Activated CD8-positive, alpha-beta T cell treated with anti-CD3 and anti-CD28 coated beads for 36 hours (primary cell): ENCODE data around the gene SEC14L1. TPM values are rescaled to one million over a fixed set of nuclear protein-coding genes. Genes with fewer than 3 reads are reported as not detected.

Experiments used
- ATAC-seq: fragments of 200-7000 bp; cut with Tn5 transposase; one replicate; pipeline ENCODE4 v1.10.0; 2021; ENCODE audit warnings: mild to moderate bottlenecking, moderate library complexity
- CTCF ChIA-PET: fragments of 350-600 bp; sonication (Branson Sonifier 250); formaldehyde crosslinking; loops from one replicate; lab custom pipeline; 2021; ENCODE audit warnings: antibody characterized with exemption; lab: Charles Lee
- POLR2A ChIA-PET: fragments of 350-600 bp; sonication (Branson Sonifier 250); formaldehyde crosslinking; loops from one replicate; lab custom pipeline; 2021; ENCODE audit warnings: antibody characterized with exemption; lab: Charles Lee
- DNase-seq: peaks from one replicate; pipeline ENCODE4 v3.0.0-alpha.2; 2020
- H3K27ac Mint-ChIP-seq: one replicate; pipeline ENCODE4 v1.8.0; 2021; ENCODE audit warnings: mild to moderate bottlenecking, mixed read lengths
- H3K27me3 Mint-ChIP-seq: one replicate; pipeline ENCODE4 v1.8.0; 2021; ENCODE audit warnings: mixed read lengths
- H3K36me3 Mint-ChIP-seq: one replicate; pipeline ENCODE4 v1.8.0; 2021; ENCODE audit warnings: low read depth, mixed read lengths
- H3K4me1 Mint-ChIP-seq: one replicate; pipeline ENCODE4 v1.8.0; 2021; ENCODE audit warnings: low read depth, mixed read lengths
- H3K4me3 Mint-ChIP-seq: one replicate; pipeline ENCODE4 v1.8.0; 2021; ENCODE audit warnings: mild to moderate bottlenecking, moderate library complexity, mixed read lengths
- H3K9me3 Mint-ChIP-seq: one replicate; pipeline ENCODE4 v1.8.0; 2021; ENCODE audit warnings: mixed read lengths
- intact Hi-C: fragments of 100-400 bp; cut with micrococcal nuclease; formaldehyde crosslinking; loops from one replicate; pipeline ENCODE4 v1.10.0; 2022
- total RNA-seq, 2 experiments: library from RNA; stranded (reverse); gene quantifications; one replicate each; pipeline ENCODE4 v1.2.3, GENCODE V29; 2021
- TF ChIP-seq, protein P1 (sequence below): fragments of 200-600 bp; IDR thresholded peaks from one replicate; pipeline ENCODE4 v1.8.0; 2022; ENCODE audit warnings: antibody characterized with exemption, mild to moderate bottlenecking

The SEC14L1 gene
- total RNA-seq, 2 experiments from 2014 or later: 79.7 to 91.6 TPM

DNA sequence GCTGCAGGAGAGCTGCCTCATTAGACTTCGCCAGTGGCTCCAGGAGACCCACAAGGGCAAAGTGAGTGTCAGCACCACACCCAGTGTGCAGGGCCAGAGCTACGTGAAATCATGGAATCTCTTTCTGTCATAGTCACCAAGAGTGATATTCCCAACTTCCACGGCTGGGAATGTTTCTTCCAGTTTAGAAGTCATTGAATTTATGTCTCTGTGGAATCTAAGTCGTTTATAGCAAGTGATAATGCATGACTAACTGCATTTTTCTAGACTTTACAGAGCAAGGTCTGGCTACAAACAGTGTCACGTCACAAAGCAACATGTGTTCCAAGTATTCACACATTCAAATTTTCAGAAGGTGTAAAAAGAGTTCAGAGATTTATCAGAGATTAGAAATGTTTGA, 55.5 kb downstream of the SEC14L1 start:
- Mint-ChIP-seq H3K27ac (no peak overlapping the region), H3K36me3 (peaks cover 69% of the 10 kb centered on the region), H3K27me3 (no peaks in the 10 kb centered on the region), H3K9me3 (no peaks in the 10 kb centered on the region), H3K4me3 (no peak overlapping the region), H3K4me1 (peaks cover 6% of the 10 kb centered on the region)
- TF ChIP-seq, protein P1, sequence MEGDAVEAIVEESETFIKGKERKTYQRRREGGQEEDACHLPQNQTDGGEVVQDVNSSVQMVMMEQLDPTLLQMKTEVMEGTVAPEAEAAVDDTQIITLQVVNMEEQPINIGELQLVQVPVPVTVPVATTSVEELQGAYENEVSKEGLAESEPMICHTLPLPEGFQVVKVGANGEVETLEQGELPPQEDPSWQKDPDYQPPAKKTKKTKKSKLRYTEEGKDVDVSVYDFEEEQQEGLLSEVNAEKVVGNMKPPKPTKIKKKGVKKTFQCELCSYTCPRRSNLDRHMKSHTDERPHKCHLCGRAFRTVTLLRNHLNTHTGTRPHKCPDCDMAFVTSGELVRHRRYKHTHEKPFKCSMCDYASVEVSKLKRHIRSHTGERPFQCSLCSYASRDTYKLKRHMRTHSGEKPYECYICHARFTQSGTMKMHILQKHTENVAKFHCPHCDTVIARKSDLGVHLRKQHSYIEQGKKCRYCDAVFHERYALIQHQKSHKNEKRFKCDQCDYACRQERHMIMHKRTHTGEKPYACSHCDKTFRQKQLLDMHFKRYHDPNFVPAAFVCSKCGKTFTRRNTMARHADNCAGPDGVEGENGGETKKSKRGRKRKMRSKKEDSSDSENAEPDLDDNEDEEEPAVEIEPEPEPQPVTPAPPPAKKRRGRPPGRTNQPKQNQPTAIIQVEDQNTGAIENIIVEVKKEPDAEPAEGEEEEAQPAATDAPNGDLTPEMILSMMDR: no peak
- no peak for DNase-seq
- no peak for ATAC-seq
- ChIA-PET CTCF (interaction anchor here (0.6 to 0.9 kb wide), 2 partner anchors 13 to 110 kb away, joined by 3 read pairs; no protein-coding TSS in a partner anchor), POLR2A (no interaction called here)
- intact Hi-C loops: no loop called here

DNA sequence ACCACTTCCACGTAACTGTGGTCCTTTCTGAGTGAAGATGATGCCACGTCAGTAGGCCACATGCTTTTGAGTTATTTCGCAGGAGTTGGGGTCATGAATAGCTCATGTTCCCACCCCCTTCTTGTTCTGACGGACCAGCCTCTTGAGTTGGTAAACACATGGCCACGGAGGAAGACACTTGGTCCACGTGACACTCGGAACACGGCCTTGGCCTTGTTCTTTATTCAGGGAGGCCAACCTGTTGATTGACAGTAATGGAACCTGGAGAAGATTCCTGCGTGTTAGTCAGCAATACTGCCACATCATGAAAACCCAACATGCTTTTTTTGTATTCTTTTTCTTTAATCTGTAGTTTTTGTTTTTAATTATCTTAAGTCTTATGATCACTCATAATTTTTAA, 56.3 kb downstream of the SEC14L1 start:
- intact Hi-C loops: no loop called here
- CTCF ChIA-PET: no interaction called here
- no peaks in the 10 kb centered on the region for H3K27me3 Mint-ChIP-seq

DNA sequence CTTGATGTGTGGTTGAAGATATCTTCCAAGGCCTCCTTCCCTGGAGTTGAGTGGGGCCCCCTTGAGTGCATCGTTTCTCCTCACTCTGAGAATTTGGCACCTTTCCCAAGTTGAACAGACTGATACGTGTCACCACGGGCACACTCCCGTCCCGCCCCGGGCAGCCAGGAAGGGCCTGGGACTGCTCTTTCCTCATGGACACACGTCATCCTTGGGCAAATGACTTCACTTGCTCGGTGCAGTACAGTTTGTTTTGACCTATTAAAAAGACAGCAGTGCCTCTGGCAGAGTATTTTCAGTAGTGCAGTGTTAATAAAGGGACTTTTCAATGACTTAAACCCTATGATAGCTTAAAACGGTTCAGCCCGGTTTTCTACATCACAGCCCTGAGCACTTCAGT, 59.9 kb downstream of the SEC14L1 start:
- POLR2A ChIA-PET: no interaction called here

More for the DNA sequence above, 56.3 kb downstream of the SEC14L1 start:
- POLR2A ChIA-PET: no interaction called here
- Mint-ChIP-seq H3K9me3 (no peaks in the 10 kb centered on the region), H3K4me3 (no peak overlapping the region), H3K36me3 (peaks cover 71% of the 10 kb centered on the region), H3K27ac (no peak overlapping the region), H3K4me1 (peaks cover 4% of the 10 kb centered on the region)
- DNase-seq (no peak), ATAC-seq (no peak)
- TF ChIP-seq, protein P1: no peak

DNA sequence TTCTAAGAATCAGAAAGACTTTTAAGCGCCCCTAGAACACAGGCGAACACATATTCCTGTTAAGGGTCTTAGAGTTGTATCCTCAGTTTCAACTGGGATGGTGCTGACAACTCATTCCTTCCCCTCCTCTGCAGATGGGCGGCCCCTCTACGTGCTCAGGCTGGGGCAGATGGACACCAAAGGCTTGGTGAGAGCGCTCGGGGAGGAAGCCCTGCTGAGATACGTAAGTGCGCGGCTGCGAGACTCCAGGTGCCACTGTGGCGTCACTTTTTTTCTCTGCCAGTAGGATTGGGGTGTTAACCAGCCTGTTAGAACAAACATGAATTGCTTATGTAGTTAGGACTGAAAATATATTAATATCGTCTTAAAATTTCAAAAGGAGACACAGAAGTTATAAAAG, 62.7 kb downstream of the SEC14L1 start:
- TF ChIP-seq, protein P1: no peak
- Mint-ChIP-seq H3K27ac (no peak overlapping the region), H3K27me3 (no peaks in the 10 kb centered on the region), H3K4me1 (no peaks in the 10 kb centered on the region), H3K36me3 (peaks cover 50% of the 10 kb centered on the region), H3K9me3 (no peaks in the 10 kb centered on the region), H3K4me3 (no peak overlapping the region)
- intact Hi-C loops: loop anchor here (10.0 kb wide), 1 partner anchor 1321 kb away; no protein-coding TSS in a partner anchor
- POLR2A ChIA-PET: interaction anchor here (0.6 to 0.7 kb wide), 2 partner anchors 114 to 380 kb away, joined by 3 to 6 read pairs; no protein-coding TSS in a partner anchor
- ATAC-seq (no peak), DNase-seq (no peak)
- CTCF ChIA-PET: interaction anchor here (0.6 kb wide), 1 partner anchor 56 kb away, joined by 3 read pairs; no protein-coding TSS in a partner anchor

More for the DNA sequence above, 59.9 kb downstream of the SEC14L1 start:
- intact Hi-C loops: loop anchor here (10.0 kb wide), 1 partner anchor 1324 kb away; no protein-coding TSS in a partner anchor
- H3K27ac Mint-ChIP-seq: no peak overlapping the region
- CTCF ChIA-PET: no interaction called here
- TF ChIP-seq, protein P1: no peak
- no peak overlapping the region for H3K4me3 Mint-ChIP-seq
- H3K27me3 Mint-ChIP-seq: no peaks in the 10 kb centered on the region
- H3K4me1 Mint-ChIP-seq: no peaks in the 10 kb centered on the region
- H3K9me3 Mint-ChIP-seq: no peaks in the 10 kb centered on the region
- ATAC-seq (no peak), DNase-seq (no peak)
- H3K36me3 Mint-ChIP-seq: peaks cover 61% of the 10 kb centered on the region

DNA sequence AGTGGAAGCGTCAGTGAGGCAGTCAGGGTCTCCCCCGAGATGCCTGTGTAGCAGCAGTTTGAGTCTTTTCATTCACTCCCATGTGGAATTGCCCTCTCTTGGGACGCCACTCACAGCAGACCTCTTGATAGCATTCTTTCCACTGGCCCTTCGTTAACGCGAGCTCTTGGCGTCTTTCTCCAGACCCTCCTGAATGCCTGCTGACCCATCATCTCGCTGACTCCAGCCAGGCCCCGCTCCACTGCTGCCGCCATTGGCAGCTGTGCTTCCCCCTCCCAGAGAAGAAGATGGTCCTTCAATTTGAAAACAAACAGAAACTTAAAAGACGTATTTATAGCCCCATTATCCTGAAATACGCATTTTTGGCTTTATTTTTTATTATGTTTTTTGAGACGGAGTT, 63.1 kb downstream of the SEC14L1 start:
- ATAC-seq (no peak), DNase-seq (no peak)
- ChIA-PET CTCF (interaction anchor here (0.6 kb wide), 1 partner anchor 56 kb away, joined by 3 read pairs; no protein-coding TSS in a partner anchor), POLR2A (no interaction called here)
- Mint-ChIP-seq H3K36me3 (peaks cover 49% of the 10 kb centered on the region), H3K4me3 (no peak overlapping the region), H3K27ac (no peak overlapping the region), H3K27me3 (no peaks in the 10 kb centered on the region), H3K9me3 (no peaks in the 10 kb centered on the region), H3K4me1 (no peaks in the 10 kb centered on the region)
- intact Hi-C loops: loop anchor here (10.0 kb wide), 1 partner anchor 1321 kb away; no protein-coding TSS in a partner anchor
- TF ChIP-seq, protein P1: no peak
